ENCODE data around the gene DIAPH2.

Gene DIAPH2

DNA sequence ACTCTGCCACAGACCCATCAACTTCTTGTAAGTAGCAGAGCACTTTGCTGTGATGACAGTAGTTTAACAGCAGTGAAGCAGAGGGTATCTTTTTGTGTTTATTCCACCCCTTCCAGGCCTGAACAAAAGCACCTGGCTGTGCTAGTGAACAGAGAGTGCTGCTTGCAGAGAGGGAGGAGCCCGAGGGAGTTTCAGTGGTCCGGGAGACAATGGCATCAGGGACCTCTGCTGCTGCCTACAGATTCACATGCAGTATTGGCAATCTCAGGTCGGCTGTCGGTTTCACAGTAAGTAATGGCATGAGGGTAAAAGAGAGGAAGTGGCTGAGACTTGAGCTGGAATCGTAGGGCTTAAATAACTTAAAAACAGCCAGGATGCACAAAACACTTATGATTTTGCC is 954.9 kb downstream of the DIAPH2 start:
- no peak for TF ChIP-seq CTCF (conservative IDR thresholded peaks at IDR 0.05; ENCODE audit: low read depth, low read length)
- no peak for DNase-seq (ENCODE audit: low read depth)
- no peak overlapping the region for H3K4me3 ChIP-seq (ENCODE audit: low read length)

Measured in retinal pigment epithelial cell (primary cell).